Muscle of leg (tissue), 11 donors: ENCODE data around the gene DPH3. TPM values are rescaled to one million over a fixed set of nuclear protein-coding genes. Genes with fewer than 3 reads are reported as not detected.
A peak's percentile ranks its signal among the peaks of the same experiment; 100 is the strongest.

Experiments used
- DNase-seq: peaks from one replicate; pipeline ENCODE4 v3.0.0; 2013
- H3K27ac ChIP-seq: one replicate; pipeline ENCODE4 v1.5.1; 2013; ENCODE audit warnings: mild to moderate bottlenecking, low read length, control low read depth
- H3K27me3 ChIP-seq: one replicate; pipeline ENCODE4 v1.6.1; 2013; ENCODE audit warnings: low read length; ENCODE audit not compliant: control insufficient read depth, insufficient read depth
- H3K36me3 ChIP-seq: one replicate; pipeline ENCODE4 v1.6.1; 2013; ENCODE audit warnings: low read length; ENCODE audit not compliant: control insufficient read depth, insufficient read depth
- H3K4me1 ChIP-seq: one replicate; pipeline ENCODE4 v1.6.1; 2013; ENCODE audit warnings: low read length; ENCODE audit not compliant: control insufficient read depth, insufficient read depth
- H3K4me3 ChIP-seq: one replicate; pipeline ENCODE4 v1.5.1; 2013; ENCODE audit warnings: low read length, control low read depth
- H3K9me3 ChIP-seq: replicated peaks from 2 replicates; pipeline ENCODE4 v1.6.1; 2013; ENCODE audit warnings: low read depth, low read length; ENCODE audit not compliant: control insufficient read depth
- WGBS: methylation state at CpG from one replicate; pipeline ENCODE4 v1.1.5; 2013; ENCODE audit warnings: missing lambda C conversion rate; ENCODE audit not compliant: insufficient coverage; 5-methylcytosine and 5-hydroxymethylcytosine counted together
- polyA plus RNA-seq, 8 donors: library from polyadenylated mRNA; unstranded; fragments of 120-200 nt; gene quantifications; one replicate each; pipeline versions ENCODE4 v1.2.1 to v1.2.3, GENCODE V29; 2013; ENCODE audit warnings: inconsistent platforms in 1 of 8, low replicate concordance in 1 of 8; ENCODE audit not compliant: insufficient read length in 8 of 8, insufficient read depth in 1 of 8
- total RNA-seq: library from RNA; stranded (reverse); fragments of 120-200 nt; gene quantifications from one replicate; pipeline ENCODE4 v1.2.4, GENCODE V29; 2013

DPH3 gene
- total and polyA plus RNA-seq, 9 donors: 15.5 to 26.1 (median 23.6) TPM

- Histone ChIP-seq H3K36me3 (no peaks in the 10 kb centered on the region), H3K27me3 (no peaks in the 10 kb centered on the region), H3K4me1 (peaks cover 6% of the 10 kb centered on the region), H3K4me3 (no peak overlapping the region), H3K9me3 (no peaks in the 10 kb centered on the region), H3K27ac (no peak overlapping the region)
- no peak for DNase-seq
- 67% methylated on average over 7 of the region's 9 CpGs for WGBS
These were observed 13.2 kb downstream of the DPH3 start for GRCh38 chr3:16251316-16252085.

- peaks cover 6% of the 10 kb centered on the region for H3K4me1 ChIP-seq
- WGBS: no CpG with 5 or more reads among the region's 3 CpGs
- H3K36me3 ChIP-seq: no peaks in the 10 kb centered on the region
- no peak overlapping the region for H3K4me3 ChIP-seq
- no peaks in the 10 kb centered on the region for H3K9me3 ChIP-seq
- H3K27me3 ChIP-seq: no peaks in the 10 kb centered on the region
- no peak overlapping the region for H3K27ac ChIP-seq
- DNase-seq: no peak
These were observed 14.9 kb downstream of the DPH3 start for GRCh38 chr3:16249886-16250285.

- no peak overlapping the region for H3K27ac ChIP-seq
- DNase-seq: no peak
- H3K4me3 ChIP-seq: no peak overlapping the region
- no peaks in the 10 kb centered on the region for H3K27me3 ChIP-seq
- H3K4me1 ChIP-seq: peaks cover 6% of the 10 kb centered on the region
- no peaks in the 10 kb centered on the region for H3K36me3 ChIP-seq
- H3K9me3 ChIP-seq: no peaks in the 10 kb centered on the region
- 10% methylated on average over 3 of the region's 3 CpGs for WGBS
These were observed 15.4 kb downstream of the DPH3 start for GRCh38 chr3:16249336-16249735.

- Histone ChIP-seq H3K27ac (no peak overlapping the region), H3K9me3 (no peaks in the 10 kb centered on the region), H3K36me3 (no peaks in the 10 kb centered on the region), H3K4me3 (no peak overlapping the region), H3K4me1 (peaks cover 6% of the 10 kb centered on the region), H3K27me3 (no peaks in the 10 kb centered on the region)
- 61% methylated on average over 4 of the region's 5 CpGs for WGBS
- no peak for DNase-seq
These were observed 16.2 kb downstream of the DPH3 start for GRCh38 chr3:16248556-16248955.

- H3K4me1 ChIP-seq: peaks cover 6% of the 10 kb centered on the region
- WGBS: 27% methylated on average over 14 of the region's 17 CpGs
- no peak overlapping the region for H3K4me3 ChIP-seq
- no peaks in the 10 kb centered on the region for H3K27me3 ChIP-seq
- H3K27ac ChIP-seq: no peak overlapping the region
- H3K9me3 ChIP-seq: no peaks in the 10 kb centered on the region
- peak; percentile 90 for DNase-seq
- no peaks in the 10 kb centered on the region for H3K36me3 ChIP-seq
These were observed 17.3 kb downstream of the DPH3 start for GRCh38 chr3:16247282-16248061.

- no peak overlapping the region for H3K27ac ChIP-seq
- WGBS: 71% methylated on average over 2 of the region's 3 CpGs
These were observed 19.1 kb downstream of the DPH3 start for GRCh38 chr3:16245609-16246008.

GRCh38 chr3:16243706-16244490, 20.8 kb downstream of the DPH3 start:
- 54% methylated on average over 8 of the region's 9 CpGs for whole genome bisulfite sequencing
- Histone ChIP-seq H3K9me3 (no peaks in the 10 kb centered on the region), H3K4me3 (no peak overlapping the region), H3K27ac (no peak overlapping the region), H3K4me1 (peaks cover 10% of the 10 kb centered on the region), H3K27me3 (no peaks in the 10 kb centered on the region), H3K36me3 (no peaks in the 10 kb centered on the region)
- DNase-seq: no peak

More at GRCh38 chr3:16245609-16246008, 19.1 kb downstream of the DPH3 start:
- no peak for DNase-seq
- Histone ChIP-seq H3K4me1 (peaks cover 6% of the 10 kb centered on the region), H3K36me3 (no peaks in the 10 kb centered on the region), H3K27me3 (no peaks in the 10 kb centered on the region), H3K9me3 (no peaks in the 10 kb centered on the region), H3K4me3 (no peak overlapping the region)

GRCh38 chr3:16242177-16242576, 22.6 kb downstream of the DPH3 start:
- H3K4me1 ChIP-seq: peaks cover 5% of the 10 kb centered on the region
- H3K9me3 ChIP-seq: no peaks in the 10 kb centered on the region
- no peak overlapping the region for H3K27ac ChIP-seq
- H3K27me3 ChIP-seq: no peaks in the 10 kb centered on the region
- H3K4me3 ChIP-seq: no peak overlapping the region
- no peak for DNase-seq
- no peaks in the 10 kb centered on the region for H3K36me3 ChIP-seq
- no CpG with 5 or more reads among the region's 5 CpGs for WGBS

GRCh38 chr3:16241225-16241624, 23.5 kb downstream of the DPH3 start:
- Histone ChIP-seq H3K9me3 (no peaks in the 10 kb centered on the region), H3K4me1 (peaks cover 5% of the 10 kb centered on the region), H3K36me3 (no peaks in the 10 kb centered on the region), H3K27ac (no peak overlapping the region), H3K27me3 (no peaks in the 10 kb centered on the region), H3K4me3 (no peak overlapping the region)
- WGBS: 100% methylated on average over 3 of the region's 5 CpGs
- no peak for DNase-seq
